Natural killer cell (primary cell): ENCODE results near the gene COLQ. TPM values are rescaled to one million over a fixed set of nuclear protein-coding genes. Genes with fewer than 3 reads are reported as not detected.
"Not testable (repeated sequence)": the region's sequence is repeated elsewhere in the genome, so short reads cannot be mapped to it uniquely, and the experiment has no call there.

Source experiments
- ATAC-seq, 3 donors: fragments of 150-1000 bp in 2 of 3; fragments of 200-7000 bp in 1 of 3; cut with Tn5 transposase; 1 replicate in 1 of 3; 2 replicates in 2 of 3; pipeline ENCODE4 v1.10.0; 2021; ENCODE audit warnings: mild to moderate bottlenecking in 2 of 3, moderate library complexity in 2 of 3
- DNase-seq, 2 donors: peaks; one replicate each; pipeline versions ENCODE4 v3.0.0 to v3.0.0-alpha.2; 2013 to 2021; ENCODE audit warnings: mixed read lengths in 1 of 2
- H3K27ac ChIP-seq: one replicate; pipeline ENCODE4 v1.5.1; 2013; ENCODE audit warnings: mild to moderate bottlenecking, low read length
- H3K27me3 ChIP-seq: one replicate; pipeline ENCODE4 v1.6.1; 2013; ENCODE audit warnings: low read length; ENCODE audit not compliant: control insufficient read depth, insufficient read depth
- H3K36me3 ChIP-seq: one replicate; pipeline ENCODE4 v1.6.1; 2013; ENCODE audit warnings: low read length; ENCODE audit not compliant: control insufficient read depth, insufficient read depth
- H3K4me1 ChIP-seq: one replicate; pipeline ENCODE4 v1.6.1; 2013; ENCODE audit warnings: low read length; ENCODE audit not compliant: control insufficient read depth, insufficient read depth
- H3K4me3 ChIP-seq: one replicate; pipeline ENCODE4 v1.5.1; 2013; ENCODE audit warnings: low read length
- H3K9me3 ChIP-seq: one replicate; pipeline ENCODE4 v1.6.1; 2013; ENCODE audit warnings: low read length; ENCODE audit not compliant: control insufficient read depth, insufficient read depth
- H3K27ac Mint-ChIP-seq, 2 donors: one replicate each; pipeline ENCODE4 v1.8.0; 2022; ENCODE audit warnings: mild to moderate bottlenecking in 2 of 2, mixed read lengths in 2 of 2, moderate library complexity in 1 of 2
- H3K27me3 Mint-ChIP-seq, 2 donors: one replicate each; pipeline ENCODE4 v1.8.0; 2022; ENCODE audit warnings: low read depth in 2 of 2, mixed read lengths in 2 of 2
- H3K36me3 Mint-ChIP-seq: one replicate; pipeline ENCODE4 v1.8.0; 2022; ENCODE audit warnings: mixed read lengths
- H3K4me1 Mint-ChIP-seq, 2 donors: one replicate each; pipeline ENCODE4 v1.8.0; 2022; ENCODE audit warnings: mixed read lengths in 2 of 2
- H3K4me3 Mint-ChIP-seq: one replicate; pipeline ENCODE4 v1.8.0; 2022; ENCODE audit warnings: mild to moderate bottlenecking, moderate library complexity, mixed read lengths
- H3K9me3 Mint-ChIP-seq, 2 donors: one replicate each; pipeline ENCODE4 v1.8.0; 2022; ENCODE audit warnings: mixed read lengths in 2 of 2
- CTCF ChIP-seq: fragments of 200-600 bp; IDR thresholded peaks from one replicate; pipeline ENCODE4 v1.8.0; 2022; ENCODE audit warnings: antibody characterized with exemption
- WGBS: methylation state at CpG from one replicate; pipeline ENCODE4 v1.1.7; 2013; ENCODE audit warnings: missing lambda C conversion rate; ENCODE audit not compliant: insufficient coverage; 5-methylcytosine and 5-hydroxymethylcytosine counted together
- intact Hi-C: fragments of 100-400 bp; cut with micrococcal nuclease; formaldehyde crosslinking; loops from one replicate; pipeline ENCODE4 v1.14.2; 2022
- total RNA-seq, 4 donors: library from RNA; stranded (reverse); fragments of 120-200 nt in 1 of 4; gene quantifications; one replicate each; pipeline versions ENCODE4 v1.2.3 to v1.2.4, GENCODE V29; 2013 to 2022

The COLQ gene
- total RNA-seq, 3 donors from 2014 or later (not counting 1 experiment from before 2014, with no cell fraction given): 37.7 to 60.7 (median 55.8) TPM

GRCh38 chr3:15538345-15538744, 16.8 kb upstream of the COLQ start:
- Histone ChIP-seq H3K9me3 (no peaks in the 10 kb centered on the region), H3K27ac (peak overlapping the region; percentile 14), H3K36me3 (no peaks in the 10 kb centered on the region), H3K27me3 (no peaks in the 10 kb centered on the region), H3K4me3 (no peak overlapping the region), H3K4me1 (peaks cover 38% of the 10 kb centered on the region)
- Mint-ChIP-seq H3K36me3 (no peaks in the 10 kb centered on the region), H3K4me3 (peak overlapping the region; percentile 68), H3K4me1 (peaks cover 64 to 67% of the 10 kb centered on the region in 2 donors), H3K27ac (peak overlapping the region; percentile 84 to 96), H3K27me3 (no peaks in the 10 kb centered on the region), H3K9me3 (no peaks in the 10 kb centered on the region)
- 50% methylated on average over 1 of the region's 2 CpGs for WGBS
- TF ChIP-seq CTCF: no peak
- intact Hi-C loops: no loop called here
- DNase-seq (no peak), ATAC-seq (peak in 1 of 3 donors; percentile 30)

- Mint-ChIP-seq H3K9me3 (no peaks in the 10 kb centered on the region), H3K4me3 (peak overlapping the region; percentile 95), H3K36me3 (no peaks in the 10 kb centered on the region), H3K4me1 (peaks cover 59 to 62% of the 10 kb centered on the region in 2 donors), H3K27me3 (no peaks in the 10 kb centered on the region), H3K27ac (peak overlapping the region; percentile 83 to 96)
- no peak for TF ChIP-seq CTCF
- Histone ChIP-seq H3K4me1 (peaks cover 38% of the 10 kb centered on the region), H3K27me3 (no peaks in the 10 kb centered on the region), H3K4me3 (no peak overlapping the region), H3K27ac (peak overlapping the region; percentile 64), H3K36me3 (no peaks in the 10 kb centered on the region), H3K9me3 (no peaks in the 10 kb centered on the region)
- 3% methylated on average over 2 of the region's 2 CpGs for WGBS
- DNase-seq: no peak
- intact Hi-C loops: no loop called here
- ATAC-seq: no peak
Measured at GRCh38 chr3:15536856-15537255, 15.3 kb upstream of the COLQ start.

- Mint-ChIP-seq H3K4me1 (peaks cover 61 to 64% of the 10 kb centered on the region in 2 donors), H3K4me3 (peak overlapping the region; percentile 95), H3K9me3 (no peaks in the 10 kb centered on the region), H3K36me3 (no peaks in the 10 kb centered on the region), H3K27ac (peak overlapping the region; percentile 83 to 96), H3K27me3 (no peaks in the 10 kb centered on the region)
- 100% methylated on average over 1 of the region's 1 CpG for WGBS
- intact Hi-C loops: loop anchor here (2.0 kb wide), 1 partner anchor 15 kb away; the partner anchor contains the start of gene COLQ
- Histone ChIP-seq H3K9me3 (no peaks in the 10 kb centered on the region), H3K27me3 (no peaks in the 10 kb centered on the region), H3K36me3 (no peaks in the 10 kb centered on the region), H3K4me3 (no peak overlapping the region), H3K27ac (peak overlapping the region; percentile 64), H3K4me1 (peaks cover 44% of the 10 kb centered on the region)
- no peak for TF ChIP-seq CTCF
- DNase-seq: peak in 1 of 2 donors; percentile 41
- ATAC-seq: peak; percentile 67 to 95 (median 83)
Measured at GRCh38 chr3:15535732-15536131, 14.2 kb upstream of the COLQ start.

- H3K9me3 ChIP-seq, H3K27me3 Mint-ChIP-seq, H3K36me3 Mint-ChIP-seq, H3K9me3 Mint-ChIP-seq, H3K27ac ChIP-seq, intact Hi-C loops, H3K4me3 Mint-ChIP-seq, H3K4me3 ChIP-seq, H3K36me3 ChIP-seq, ATAC-seq, DNase-seq, H3K27me3 ChIP-seq: not testable (repeated sequence)
- Mint-ChIP-seq H3K4me1 (peaks cover 63% of the 10 kb centered on the region in 2 donors), H3K27ac (peak overlapping the region in 1 of 2 donors; percentile 41)
- peaks cover 62% of the 10 kb centered on the region for H3K4me1 ChIP-seq
- no CpG with 5 or more reads among the region's 2 CpGs for WGBS
Measured at GRCh38 chr3:15532614-15533013, 11.1 kb upstream of the COLQ start.
